ENCODE measurements around the gene TRIO.

TRIO gene

DNA sequence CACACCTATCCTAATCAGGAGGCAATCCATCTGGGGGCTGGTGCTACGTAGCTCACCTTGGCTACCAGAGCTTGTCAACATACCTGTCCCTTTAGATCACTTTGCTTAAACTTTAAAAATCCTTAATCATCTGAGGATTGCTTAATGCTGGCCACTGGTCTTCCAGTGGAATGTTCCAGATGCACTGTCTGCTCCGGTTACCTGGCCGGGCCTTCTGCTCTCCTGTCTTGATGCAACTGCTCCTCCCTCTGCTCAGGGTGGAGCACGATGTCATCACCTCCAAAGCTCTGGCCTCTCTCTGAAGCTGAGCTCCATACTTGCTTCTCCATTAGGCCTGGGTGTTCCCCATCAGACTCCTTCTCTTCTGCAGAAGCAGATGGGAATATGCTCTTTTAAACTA is 331.9 kb downstream of the TRIO start:
- in situ Hi-C loops (cut with HindIII; ENCODE audit: low pct_ligation_motif_present, low sequenced_read_pairs): no loop called here

DNA sequence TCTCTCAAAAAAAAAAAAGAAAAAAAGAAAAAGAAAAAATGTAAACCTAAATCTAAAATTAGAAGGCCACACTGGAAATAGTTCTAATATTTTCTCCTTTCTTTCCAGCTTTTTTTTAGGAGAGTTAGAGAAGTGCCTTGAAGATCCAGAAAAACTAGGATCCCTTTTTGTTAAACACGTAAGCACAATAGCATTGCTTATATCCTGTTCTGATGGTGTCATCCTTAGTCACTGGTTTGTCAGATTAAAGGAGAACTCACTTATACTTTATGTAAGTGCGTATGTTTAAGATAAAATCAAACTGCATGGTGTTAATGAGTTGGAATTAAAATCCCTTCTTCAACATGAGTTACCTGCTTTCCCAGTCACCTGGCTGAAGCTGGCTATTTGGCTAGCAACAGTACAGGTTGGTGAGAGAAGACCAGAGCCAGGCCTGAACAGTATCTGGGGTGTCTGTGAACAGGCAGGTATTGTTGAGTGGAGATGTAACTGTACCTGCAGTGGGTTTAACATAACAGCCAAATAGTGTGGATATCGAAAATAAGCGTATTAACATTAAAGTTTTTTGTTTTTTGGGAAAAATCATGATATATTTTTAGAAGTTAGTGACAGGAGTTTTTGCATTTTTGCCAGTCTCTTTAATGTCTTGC is 333.8 kb downstream of the TRIO start:
- peak overlapping the region; percentile 57 for H3K27ac ChIP-seq
- no peak for DNase-seq
- H3K27me3 ChIP-seq (replicated peaks): no peaks in the 10 kb centered on the region
- no peak overlapping the region for H3K4me3 ChIP-seq (ENCODE audit: low read depth, low read length)
- TF ChIP-seq, protein P1, sequence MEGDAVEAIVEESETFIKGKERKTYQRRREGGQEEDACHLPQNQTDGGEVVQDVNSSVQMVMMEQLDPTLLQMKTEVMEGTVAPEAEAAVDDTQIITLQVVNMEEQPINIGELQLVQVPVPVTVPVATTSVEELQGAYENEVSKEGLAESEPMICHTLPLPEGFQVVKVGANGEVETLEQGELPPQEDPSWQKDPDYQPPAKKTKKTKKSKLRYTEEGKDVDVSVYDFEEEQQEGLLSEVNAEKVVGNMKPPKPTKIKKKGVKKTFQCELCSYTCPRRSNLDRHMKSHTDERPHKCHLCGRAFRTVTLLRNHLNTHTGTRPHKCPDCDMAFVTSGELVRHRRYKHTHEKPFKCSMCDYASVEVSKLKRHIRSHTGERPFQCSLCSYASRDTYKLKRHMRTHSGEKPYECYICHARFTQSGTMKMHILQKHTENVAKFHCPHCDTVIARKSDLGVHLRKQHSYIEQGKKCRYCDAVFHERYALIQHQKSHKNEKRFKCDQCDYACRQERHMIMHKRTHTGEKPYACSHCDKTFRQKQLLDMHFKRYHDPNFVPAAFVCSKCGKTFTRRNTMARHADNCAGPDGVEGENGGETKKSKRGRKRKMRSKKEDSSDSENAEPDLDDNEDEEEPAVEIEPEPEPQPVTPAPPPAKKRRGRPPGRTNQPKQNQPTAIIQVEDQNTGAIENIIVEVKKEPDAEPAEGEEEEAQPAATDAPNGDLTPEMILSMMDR (IDR thresholded peaks at IDR 0.05; ENCODE audit: low read depth, low read length, missing control alignments): no peak
- in situ Hi-C loops (cut with HindIII; ENCODE audit: low pct_ligation_motif_present, low sequenced_read_pairs): no loop called here
- peaks cover 86% of the 10 kb centered on the region for H3K36me3 ChIP-seq (replicated peaks)

More for the DNA sequence above, 331.9 kb downstream of the TRIO start:
- Histone ChIP-seq H3K36me3 (replicated peaks) (peaks cover 87% of the 10 kb centered on the region), H3K27me3 (replicated peaks) (no peaks in the 10 kb centered on the region), H3K4me3 (ENCODE audit: low read depth, low read length) (no peak overlapping the region), H3K27ac (no peak overlapping the region)
- TF ChIP-seq, protein P1 (IDR thresholded peaks at IDR 0.05; ENCODE audit: low read depth, low read length, missing control alignments): no peak
- DNase-seq: no peak

DNA sequence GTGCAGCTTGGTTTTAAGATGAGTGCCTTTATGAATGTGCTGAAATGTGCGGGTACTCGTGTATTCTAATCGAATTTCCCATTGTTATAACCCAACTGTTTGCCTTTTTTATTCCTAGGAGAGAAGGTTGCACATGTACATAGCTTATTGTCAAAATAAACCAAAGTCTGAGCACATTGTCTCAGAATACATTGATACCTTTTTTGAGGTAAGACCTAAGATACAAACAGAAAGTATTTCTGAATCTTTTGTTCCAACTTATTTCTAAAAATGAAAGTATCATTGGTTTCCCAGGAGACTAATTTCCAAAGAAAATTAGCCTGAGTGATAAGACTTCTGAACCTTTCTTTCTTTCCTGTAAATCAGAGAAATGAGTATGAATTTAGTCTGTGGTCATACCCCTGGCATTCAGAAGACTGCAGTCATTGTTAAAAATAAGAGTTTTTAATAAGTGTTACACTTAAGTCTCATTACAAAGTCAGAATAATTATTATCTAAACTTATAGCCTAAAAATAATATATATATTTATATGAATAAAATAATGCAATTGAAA is 336.1 kb downstream of the TRIO start:
- Histone ChIP-seq H3K27ac (no peak overlapping the region), H3K4me3 (ENCODE audit: low read depth, low read length) (no peak overlapping the region), H3K36me3 (replicated peaks) (peaks cover 90% of the 10 kb centered on the region), H3K27me3 (replicated peaks) (no peaks in the 10 kb centered on the region)
- in situ Hi-C loops (cut with HindIII; ENCODE audit: low pct_ligation_motif_present, low sequenced_read_pairs): no loop called here
- no peak for DNase-seq
- TF ChIP-seq, protein P1 (IDR thresholded peaks at IDR 0.05; ENCODE audit: low read depth, low read length, missing control alignments): no peak

DNA sequence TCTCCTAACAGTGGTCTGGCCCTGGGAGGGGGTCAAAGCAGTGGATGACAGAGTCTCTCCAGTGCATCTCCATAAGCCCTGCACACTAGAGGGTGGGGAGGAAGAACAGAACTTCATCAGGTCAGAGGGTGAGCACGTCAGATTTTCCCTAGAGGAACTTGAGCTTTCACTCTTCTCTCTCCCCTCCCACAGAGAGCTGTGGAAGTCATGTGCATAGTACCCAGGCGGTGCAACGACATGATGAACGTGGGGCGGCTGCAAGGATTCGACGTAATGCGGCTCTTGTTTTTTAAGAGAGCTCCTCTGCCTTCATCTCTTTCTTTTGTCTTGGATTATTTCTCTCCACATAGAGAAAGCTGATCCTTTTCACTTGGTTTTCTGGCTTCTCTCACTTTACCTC is 338.2 kb downstream of the TRIO start:
- no peak for DNase-seq
- no peak overlapping the region for H3K27ac ChIP-seq
- H3K27me3 ChIP-seq (replicated peaks): no peaks in the 10 kb centered on the region
- no peak overlapping the region for H3K4me3 ChIP-seq (ENCODE audit: low read depth, low read length)
- TF ChIP-seq, protein P1 (IDR thresholded peaks at IDR 0.05; ENCODE audit: low read depth, low read length, missing control alignments): no peak
- in situ Hi-C loops (cut with HindIII; ENCODE audit: low pct_ligation_motif_present, low sequenced_read_pairs): no loop called here
- H3K36me3 ChIP-seq (replicated peaks): peaks cover 90% of the 10 kb centered on the region

DNA sequence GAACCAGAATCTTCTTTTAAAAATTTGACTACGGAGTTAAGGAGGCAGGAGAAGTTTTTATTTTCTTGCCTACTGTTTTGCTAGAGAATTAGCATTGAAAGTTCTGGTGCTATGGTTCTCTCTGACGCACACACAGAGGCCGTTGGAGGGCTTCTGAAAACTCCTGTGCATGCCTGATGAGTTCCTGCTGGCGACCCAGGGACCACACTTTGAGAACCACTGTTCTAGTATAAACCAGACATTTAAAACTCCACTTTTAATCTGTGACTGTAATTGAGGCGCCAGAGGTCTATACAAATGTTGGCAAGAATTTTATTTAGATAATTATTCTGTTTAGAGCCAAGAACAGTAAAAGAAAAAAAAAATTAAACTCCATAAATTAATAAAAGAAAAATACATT is 338.9 kb downstream of the TRIO start:
- Histone ChIP-seq H3K36me3 (replicated peaks) (peaks cover 93% of the 10 kb centered on the region), H3K27ac (no peak overlapping the region), H3K4me3 (ENCODE audit: low read depth, low read length) (no peak overlapping the region), H3K27me3 (replicated peaks) (no peaks in the 10 kb centered on the region)
- no peak for DNase-seq
- TF ChIP-seq, protein P1 (IDR thresholded peaks at IDR 0.05; ENCODE audit: low read depth, low read length, missing control alignments): no peak
- in situ Hi-C loops (cut with HindIII; ENCODE audit: low pct_ligation_motif_present, low sequenced_read_pairs): no loop called here
